ES-I3 (cell line): Measurements from ENCODE around the gene RCAN1.
"Not testable (repeated sequence)": the region's sequence is repeated elsewhere in the genome, so short reads cannot be mapped to it uniquely, and the experiment has no call there.

Source experiments
- H3K36me3 ChIP-seq: 2 replicates; pipeline ENCODE4 v1.6.1; 2013; ENCODE audit warnings: mild to moderate bottlenecking, low read length, control low read depth, moderate library complexity; ENCODE audit not compliant: insufficient read depth
- H3K4me1 ChIP-seq: 2 replicates; pipeline ENCODE4 v1.6.1; 2013; ENCODE audit warnings: mild to moderate bottlenecking, control low read depth, low read length; ENCODE audit not compliant: insufficient read depth
- H3K9ac ChIP-seq: 2 replicates; pipeline ENCODE4 v1.6.1; 2013; ENCODE audit warnings: low read depth, mild to moderate bottlenecking, low read length, moderate library complexity
- H3K9me3 ChIP-seq: 2 replicates; pipeline ENCODE4 v1.6.1; 2013; ENCODE audit warnings: mild to moderate bottlenecking, low read length, moderate library complexity; ENCODE audit not compliant: control insufficient read depth, insufficient read depth

RCAN1 gene

DNA sequence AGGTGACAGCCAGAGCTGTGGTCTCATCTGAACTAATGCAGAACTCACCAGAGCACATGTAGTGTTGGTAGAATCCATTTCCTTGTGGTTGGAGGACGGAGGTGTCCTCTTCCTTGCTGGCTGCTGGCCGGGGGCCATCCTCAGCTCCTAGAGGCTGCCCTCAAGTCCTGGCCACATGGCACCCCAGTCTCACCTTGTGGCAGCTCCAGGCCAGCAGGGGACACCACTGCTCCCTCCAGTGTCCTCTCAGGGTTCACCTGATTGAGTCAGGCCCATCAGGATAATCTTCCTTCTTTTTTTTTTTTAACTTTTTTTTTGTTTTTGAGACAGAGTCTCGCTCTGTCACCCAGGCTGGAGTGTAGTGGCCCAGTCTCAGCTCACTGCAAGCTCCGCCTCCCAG, 105.8 kb downstream of the RCAN1 start:
- Histone ChIP-seq H3K36me3 (no peaks in the 10 kb centered on the region), H3K9me3 (no peaks in the 10 kb centered on the region), H3K9ac (no peak overlapping the region), H3K4me1 (no peaks in the 10 kb centered on the region)

GRCh38 chr21:34504595-34504994, 110.3 kb downstream of the RCAN1 start:
- H3K4me1 ChIP-seq: no peaks in the 10 kb centered on the region
- H3K9ac ChIP-seq: no peak overlapping the region

GRCh38 chr21:34502480-34503106, 112.3 kb downstream of the RCAN1 start:
- Histone ChIP-seq H3K9ac (no peak overlapping the region), H3K36me3 (no peaks in the 10 kb centered on the region), H3K4me1 (no peaks in the 10 kb centered on the region), H3K9me3 (no peaks in the 10 kb centered on the region; the same call in 1 of the 2 replicates)

More at GRCh38 chr21:34504595-34504994, 110.3 kb downstream of the RCAN1 start:
- Histone ChIP-seq H3K9me3 (no peaks in the 10 kb centered on the region), H3K36me3 (no peaks in the 10 kb centered on the region)

DNA sequence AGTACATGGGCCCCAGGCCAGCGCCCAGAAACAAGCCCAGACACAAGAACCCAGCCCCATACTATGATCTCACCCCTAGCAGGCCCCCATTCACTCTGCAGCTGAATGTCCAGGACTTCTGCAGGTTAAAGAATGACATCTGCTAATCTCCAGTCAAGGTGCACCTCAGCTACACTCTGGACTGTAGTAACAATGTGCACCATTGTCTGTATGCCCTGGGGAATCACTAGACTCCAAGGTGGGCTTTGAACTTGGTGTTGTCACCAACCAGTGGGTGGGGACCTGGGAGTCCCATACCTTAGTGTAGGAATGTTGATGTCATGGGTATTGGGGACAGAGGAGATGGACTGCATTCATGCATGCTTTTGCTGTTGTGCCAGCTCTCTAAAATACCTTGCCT, 113.2 kb downstream of the RCAN1 start:
- Histone ChIP-seq H3K9ac (no peak overlapping the region), H3K4me1 (no peaks in the 10 kb centered on the region), H3K36me3 (no peaks in the 10 kb centered on the region), H3K9me3 (no peaks in the 10 kb centered on the region; the same call in 1 of the 2 replicates)

GRCh38 chr21:34500191-34500590, 114.7 kb downstream of the RCAN1 start:
- H3K36me3 ChIP-seq: no peaks in the 10 kb centered on the region
- H3K9ac ChIP-seq: no peak overlapping the region
- H3K9me3 ChIP-seq: no peaks in the 10 kb centered on the region; the same call in 1 of the 2 replicates
- no peaks in the 10 kb centered on the region for H3K4me1 ChIP-seq

DNA sequence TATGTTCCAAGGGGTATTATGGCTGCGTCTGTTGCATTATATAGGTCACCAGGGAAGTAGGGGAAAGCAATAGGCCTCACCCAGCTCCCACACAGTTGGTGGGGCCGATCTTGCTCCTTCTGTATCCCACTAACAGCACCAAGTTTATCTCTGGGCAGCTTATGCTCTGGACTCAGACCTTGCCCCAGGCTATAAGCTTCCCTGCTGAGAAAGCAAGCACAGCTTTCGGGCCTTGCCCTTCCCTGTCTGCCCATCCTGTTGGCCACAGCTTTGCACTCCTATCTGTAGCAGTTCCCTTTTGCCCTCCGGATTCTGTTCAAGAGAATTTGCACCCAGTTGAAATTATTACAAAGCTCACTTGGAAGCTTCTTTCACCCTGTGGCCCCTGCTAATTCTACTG, 115.8 kb downstream of the RCAN1 start:
- H3K9ac ChIP-seq: no peak overlapping the region
- H3K9me3 ChIP-seq: no peaks in the 10 kb centered on the region; the same call in 1 of the 2 replicates
- no peaks in the 10 kb centered on the region for H3K4me1 ChIP-seq
- H3K36me3 ChIP-seq: no peaks in the 10 kb centered on the region

DNA sequence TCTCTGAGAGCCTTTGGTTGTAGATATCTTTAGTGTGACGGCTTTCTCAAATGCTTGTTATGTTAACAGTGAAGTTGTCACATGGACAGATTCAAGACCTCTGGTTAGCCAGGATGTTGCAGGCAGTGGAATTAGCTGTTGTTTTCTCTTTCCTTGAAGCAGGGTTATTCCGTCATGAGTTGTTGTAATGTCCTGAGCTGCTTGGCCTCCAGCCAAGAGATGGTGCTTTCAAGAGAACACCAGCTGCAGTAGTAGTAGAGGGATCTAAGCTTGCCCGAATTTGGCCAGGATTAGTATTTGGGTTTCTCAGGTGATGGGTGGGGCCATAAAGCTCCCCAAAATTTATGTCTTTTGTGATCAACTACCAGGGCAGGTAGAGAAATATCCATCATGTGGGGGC, 116.3 kb downstream of the RCAN1 start:
- Histone ChIP-seq H3K36me3 (no peaks in the 10 kb centered on the region), H3K9ac (no peak overlapping the region), H3K9me3 (no peaks in the 10 kb centered on the region; the same call in 1 of the 2 replicates), H3K4me1 (no peaks in the 10 kb centered on the region)

DNA sequence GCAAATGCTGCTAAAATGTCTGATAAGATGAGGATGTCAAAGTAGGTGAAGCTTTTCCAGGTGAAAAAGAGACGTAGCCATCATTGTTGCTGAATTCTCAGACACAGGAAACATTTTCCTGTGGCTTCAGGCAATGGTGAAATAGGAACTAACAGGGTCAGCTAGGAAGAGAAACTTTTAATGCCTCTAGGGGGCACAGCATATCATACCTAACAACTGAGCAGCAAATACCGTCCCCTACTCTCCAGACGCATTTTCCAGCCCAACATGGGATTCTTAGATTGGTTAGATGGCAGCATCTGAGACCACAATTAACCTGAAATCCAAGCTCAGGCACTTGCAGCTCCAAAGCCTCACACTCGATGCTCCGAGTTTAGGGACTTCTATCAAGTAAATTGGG, 131.1 kb downstream of the RCAN1 start:
- not testable (repeated sequence) for H3K9ac ChIP-seq, H3K36me3 ChIP-seq, H3K9me3 ChIP-seq, H3K4me1 ChIP-seq

GRCh38 chr21:34483435-34483834, 131.5 kb downstream of the RCAN1 start:
- H3K36me3 ChIP-seq, H3K9ac ChIP-seq, H3K9me3 ChIP-seq, H3K4me1 ChIP-seq: not testable (repeated sequence)

- H3K9me3 ChIP-seq, H3K9ac ChIP-seq, H3K4me1 ChIP-seq, H3K36me3 ChIP-seq: not testable (repeated sequence)
Measured at GRCh38 chr21:34467333-34467732, 147.6 kb downstream of the RCAN1 start.
